GM23248 (cell line): ENCODE data around the gene CCDC91. TPM values are rescaled to one million over a fixed set of nuclear protein-coding genes. Genes with fewer than 3 reads are reported as not detected.

Experiments
- DNase-seq: peaks from one replicate; pipeline ENCODE4 v3.0.0-alpha.2; 2015
- H2AFZ ChIP-seq: fragments of 200-600 bp; sonication (generic); 2 replicates; pipeline ENCODE4 v1.6.1; 2016; ENCODE audit warnings: antibody characterized with exemption
- H3F3A ChIP-seq: fragments of 200-600 bp; sonication (generic); 2 replicates; pipeline ENCODE4 v1.6.1; 2016; ENCODE audit warnings: mild to moderate bottlenecking, antibody characterized with exemption, mixed run types; ENCODE audit not compliant: insufficient read depth
- H3K27ac ChIP-seq: fragments of 200-600 bp; sonication (generic); 2 replicates; pipeline ENCODE4 v1.5.1; 2016; ENCODE audit warnings: mild to moderate bottlenecking
- H3K27me3 ChIP-seq: fragments of 200-600 bp; sonication (generic); replicated peaks from 2 replicates; pipeline ENCODE4 v1.6.1; 2016; ENCODE audit warnings: mild to moderate bottlenecking; ENCODE audit not compliant: insufficient read depth
- H3K36me3 ChIP-seq: fragments of 200-600 bp; sonication (generic); 2 replicates; pipeline ENCODE4 v1.6.1; 2016; ENCODE audit warnings: low read depth, mild to moderate bottlenecking
- H3K4me1 ChIP-seq: fragments of 200-600 bp; sonication (generic); 2 replicates; pipeline ENCODE4 v1.6.1; 2016; ENCODE audit warnings: mild to moderate bottlenecking; ENCODE audit not compliant: insufficient read depth
- H3K4me2 ChIP-seq: fragments of 200-600 bp; sonication (generic); one replicate; pipeline ENCODE4 v1.6.1; 2016; ENCODE audit warnings: mild to moderate bottlenecking; ENCODE audit not compliant: unreplicated experiment
- H3K4me3 ChIP-seq: fragments of 200-600 bp; sonication (generic); 2 replicates; pipeline ENCODE4 v1.5.1; 2016; ENCODE audit warnings: mild to moderate bottlenecking
- H3K79me2 ChIP-seq: fragments of 200-600 bp; sonication (generic); 2 replicates; pipeline ENCODE4 v1.6.1; 2016; ENCODE audit warnings: mild to moderate bottlenecking; ENCODE audit not compliant: insufficient read depth
- H3K9ac ChIP-seq: fragments of 200-600 bp; sonication (generic); 2 replicates; pipeline ENCODE4 v1.6.1; 2016; ENCODE audit warnings: mild to moderate bottlenecking
- H3K9me2 ChIP-seq: fragments of 200-600 bp; sonication (generic); 2 replicates; pipeline ENCODE4 v1.6.1; 2016; ENCODE audit warnings: mixed run types, mild to moderate bottlenecking, moderate library complexity; ENCODE audit not compliant: insufficient read depth
- H3K9me3 ChIP-seq: fragments of 200-600 bp; sonication (generic); one replicate; pipeline ENCODE4 v1.6.1; 2017; ENCODE audit warnings: low read depth
- H4K20me1 ChIP-seq: fragments of 200-600 bp; sonication (generic); 2 replicates; pipeline ENCODE4 v1.6.0; 2016; ENCODE audit not compliant: insufficient read depth
- EZH2 ChIP-seq: fragments of 200-600 bp; sonication (generic); IDR thresholded peaks from 2 replicates; pipeline ENCODE4 v1.6.1; 2018; ENCODE audit warnings: antibody characterized with exemption, mild to moderate bottlenecking; ENCODE audit not compliant: insufficient read depth, poor library complexity, severe bottlenecking
- EZH2phosphoT487 ChIP-seq: fragments of 200-600 bp; sonication (generic); IDR thresholded peaks from 2 replicates; pipeline ENCODE4 v1.6.1; 2018; ENCODE audit warnings: antibody characterized with exemption, moderate library complexity, mild to moderate bottlenecking, low read depth; ENCODE audit not compliant: insufficient read depth
- WGBS, 2 experiments: methylation state at CpG; one replicate each; pipeline ENCODE4 v1.1.6; 2015 to 2017; ENCODE audit warnings: low lambda C conversion rate in 2 of 2, low coverage in 1 of 2; ENCODE audit errors: missing lambda C conversion rate in 2 of 2; 5-methylcytosine and 5-hydroxymethylcytosine counted together
- in situ Hi-C: fragments of 300-500 bp; cut with MboI; formaldehyde crosslinking; loops from 2 replicates; pipeline ENCODE4 v1.15.0; 2020
- polyA plus RNA-seq: library from polyadenylated mRNA; unstranded; fragments of >200 nt; fragmentation: Nextera tagmentation; extraction: Ambion mirVana; gene quantifications from 2 replicates; pipeline ENCODE4 v1.2.1, GENCODE V29; 2016
- total RNA-seq: library from RNA; depleted of rRNA; stranded (reverse); fragments of >200 nt; shearing (Covaris generic); gene quantifications from 2 replicates; pipeline ENCODE4 v1.2.3, GENCODE V29; 2014

The CCDC91 gene
- total and polyA plus RNA-seq, 2 experiments from 2014 or later: 17.2 to 31.5 TPM

GRCh38 chr12:28568704-28569103 lies 378.4 kb downstream of the CCDC91 start:
- in situ Hi-C loops: no loop called here
- H2AFZ ChIP-seq: no peak overlapping the region
- peaks cover 35% of the 10 kb centered on the region for H3F3A ChIP-seq
- H3K4me3 ChIP-seq: no peak overlapping the region
- H3K4me2 ChIP-seq: peak overlapping the region; percentile 68
- WGBS, 2 experiments: 20 to 31% methylated on average over 6 of the region's 6 CpGs
- peak overlapping the region; percentile 36; the same call in 1 of the 2 replicates for H3K9ac ChIP-seq
- H3K36me3 ChIP-seq: no peaks in the 10 kb centered on the region
- H3K9me2 ChIP-seq: no peaks in the 10 kb centered on the region
- peak overlapping the region; percentile 76 for H3K27ac ChIP-seq
- H3K79me2 ChIP-seq: no peaks in the 10 kb centered on the region
- no peak for TF ChIP-seq EZH2phosphoT487
- no peak for TF ChIP-seq EZH2
- H3K27me3 ChIP-seq: no peaks in the 10 kb centered on the region
- H3K4me1 ChIP-seq: peaks cover 39% of the 10 kb centered on the region
- peak; percentile 37 for DNase-seq
- H3K9me3 ChIP-seq: no peaks in the 10 kb centered on the region
- H4K20me1 ChIP-seq: no peaks in the 10 kb centered on the region

- no peaks in the 10 kb centered on the region for H4K20me1 ChIP-seq
- H3K4me3 ChIP-seq: peak overlapping the region; percentile 22; the same call in 1 of the 2 replicates
- peaks cover 34% of the 10 kb centered on the region for H3F3A ChIP-seq
- H3K36me3 ChIP-seq: no peaks in the 10 kb centered on the region
- TF ChIP-seq EZH2 (no peak), EZH2phosphoT487 (0 out of 2 replicates have a peak, but pooled peaks have one; percentile 11)
- H3K9me2 ChIP-seq: no peaks in the 10 kb centered on the region
- H3K79me2 ChIP-seq: no peaks in the 10 kb centered on the region
- H3K4me2 ChIP-seq: peak overlapping the region; percentile 68
- peaks cover 30% of the 10 kb centered on the region for H3K4me1 ChIP-seq
- no peaks in the 10 kb centered on the region for H3K9me3 ChIP-seq
- H2AFZ ChIP-seq: no peak overlapping the region
- H3K27me3 ChIP-seq: no peaks in the 10 kb centered on the region
- H3K27ac ChIP-seq: peak overlapping the region; percentile 76
- 0 out of 2 replicates have a peak overlapping the region, but pooled peaks have one; percentile 28 for H3K9ac ChIP-seq
- in situ Hi-C loops: no loop called here
- WGBS, 2 experiments: 3 to 4% methylated on average over 3 of the region's 3 CpGs
- peak; percentile 82 for DNase-seq
Measured at GRCh38 chr12:28569698-28570411, 379.6 kb downstream of the CCDC91 start.

GRCh38 chr12:28570811-28571210 lies 380.6 kb downstream of the CCDC91 start:
- H3F3A ChIP-seq: peaks cover 34% of the 10 kb centered on the region
- WGBS, 2 experiments: 97 to 98% methylated on average over 3 of the region's 3 CpGs
- no peaks in the 10 kb centered on the region for H3K27me3 ChIP-seq
- H3K4me1 ChIP-seq: peaks cover 30% of the 10 kb centered on the region
- in situ Hi-C loops: no loop called here
- H4K20me1 ChIP-seq: no peaks in the 10 kb centered on the region
- no peaks in the 10 kb centered on the region for H3K36me3 ChIP-seq
- DNase-seq: no peak
- no peak overlapping the region for H2AFZ ChIP-seq
- TF ChIP-seq EZH2: no peak
- no peak overlapping the region for H3K4me2 ChIP-seq
- H3K9me3 ChIP-seq: no peaks in the 10 kb centered on the region
- H3K4me3 ChIP-seq: no peak overlapping the region
- no peak overlapping the region for H3K9ac ChIP-seq
- peak overlapping the region; percentile 76; the same call in 1 of the 2 replicates for H3K27ac ChIP-seq
- no peaks in the 10 kb centered on the region for H3K9me2 ChIP-seq
- H3K79me2 ChIP-seq: no peaks in the 10 kb centered on the region

- no peak overlapping the region for H3K9ac ChIP-seq
- H3K9me3 ChIP-seq: no peaks in the 10 kb centered on the region
- peaks cover 28% of the 10 kb centered on the region for H3K4me1 ChIP-seq
- DNase-seq: no peak
- peaks cover 36% of the 10 kb centered on the region for H3F3A ChIP-seq
- no peaks in the 10 kb centered on the region for H4K20me1 ChIP-seq
- no peak overlapping the region for H3K27ac ChIP-seq
- no peak overlapping the region for H3K4me3 ChIP-seq
- no peak for TF ChIP-seq EZH2phosphoT487
- no peak for TF ChIP-seq EZH2
- H3K36me3 ChIP-seq: no peaks in the 10 kb centered on the region
- 93 to 97% methylated on average over 5 of the region's 5 CpGs for WGBS, 2 experiments
- H2AFZ ChIP-seq: no peak overlapping the region
- H3K4me2 ChIP-seq: no peak overlapping the region
- no peaks in the 10 kb centered on the region for H3K9me2 ChIP-seq
- H3K79me2 ChIP-seq: no peaks in the 10 kb centered on the region
- in situ Hi-C loops: no loop called here
- H3K27me3 ChIP-seq: no peaks in the 10 kb centered on the region
Measured at GRCh38 chr12:28574746-28575592, 384.7 kb downstream of the CCDC91 start.
